A673 (cell line): Measurements from ENCODE around the gene SLC4A2.

ENCODE experiments used
- CTCF ChIP-seq: fragments of 300-800, 200-600 bp; sonication (generic); conservative IDR thresholded peaks from 2 replicates; pipeline ENCODE4 v1.5.1; 2017; ENCODE audit warnings: low read depth, mild to moderate bottlenecking, antibody characterized with exemption, low read length, moderate library complexity, mixed read lengths
- EZH2 ChIP-seq: fragments of 200-600 bp; sonication (generic); IDR thresholded peaks from 2 replicates; pipeline ENCODE4 v1.6.1; 2017; ENCODE audit warnings: borderline replicate concordance, low read depth, mild to moderate bottlenecking, mixed read lengths, antibody characterized with exemption, low read length; ENCODE audit not compliant: poor library complexity, severe bottlenecking

- TF ChIP-seq CTCF, result no peak
- no peak for TF ChIP-seq EZH2
These were observed 6.3 kb upstream of the SLC4A2 start for GRCh38 chr7:151053096-151053495.
